GM10248 (cell line): ENCODE results near the gene DOLPP1.

Source experiments
- CTCF ChIA-PET: fragments of 300-600 bp; sonication (Branson Sonifier 250); formaldehyde crosslinking; extraction: SDS; loops from one replicate; lab custom pipeline; 2021; ENCODE audit warnings: antibody characterized with exemption; lab: Yijun Ruan, JAX
- POLR2A ChIA-PET: fragments of 350-650 bp; sonication (Branson Sonifier 250); formaldehyde crosslinking; extraction: SDS; loops from one replicate; lab custom pipeline; 2020; ENCODE audit warnings: antibody characterized with exemption; lab: Yijun Ruan, JAX
- DNase-seq: peaks from one replicate; pipeline ENCODE4 v3.0.0; 2012; ENCODE audit errors: extremely low spot score
- CTCF ChIP-seq: IDR thresholded peaks from 2 replicates; pipeline ENCODE4 v1.5.1; 2012; ENCODE audit warnings: mild to moderate bottlenecking, low read depth; ENCODE audit errors: extremely low read depth, missing control alignments, control extremely low read depth

DOLPP1 gene

GRCh38 chr9:129103595-129103965, 22.7 kb downstream of the DOLPP1 start:
- no peak for TF ChIP-seq CTCF
- ChIA-PET CTCF (interaction anchor here (0.9 to 1.3 kb wide), 4 partner anchors 21 to 39 kb away, joined by 3 to 5 read pairs (median 4); partner anchors contain the start of gene DOLPP1), POLR2A (no interaction called here)
- DNase-seq, result no peak

GRCh38 chr9:129104051-129104450, 23.1 kb downstream of the DOLPP1 start:
- POLR2A ChIA-PET, result no interaction called here
- CTCF ChIA-PET, result interaction anchor here (0.9 to 1.3 kb wide), 3 partner anchors 21 to 39 kb away, joined by 3 to 5 read pairs (median 4); partner anchors contain the start of gene DOLPP1
- no peak for TF ChIP-seq CTCF
- no peak for DNase-seq

- TF ChIP-seq CTCF, result no peak
- ChIA-PET POLR2A (no interaction called here), CTCF (interaction anchor here (0.8 to 2.0 kb wide), 4 partner anchors 9 to 25 kb away, joined by 3 to 5 read pairs (median 4); no protein-coding TSS in a partner anchor)
- DNase-seq, result no peak
Observed at GRCh38 chr9:129105857-129106694, 25.2 kb downstream of the DOLPP1 start.

- no peak for TF ChIP-seq CTCF
- CTCF ChIA-PET, result no interaction called here
- DNase-seq, result no peak
- POLR2A ChIA-PET, result no interaction called here
Observed at GRCh38 chr9:129107651-129108050, 26.7 kb downstream of the DOLPP1 start.

- ChIA-PET POLR2A (no interaction called here), CTCF (no interaction called here)
- no peak for DNase-seq
- TF ChIP-seq CTCF, result no peak
Observed at GRCh38 chr9:129108083-129108804, 27.3 kb downstream of the DOLPP1 start.

GRCh38 chr9:129108805-129109536, 28.1 kb downstream of the DOLPP1 start:
- CTCF ChIA-PET, result interaction anchor here (0.6 kb wide), 1 partner anchor 23 kb away, joined by 3 read pairs; no protein-coding TSS in a partner anchor
- POLR2A ChIA-PET, result no interaction called here
- TF ChIP-seq CTCF, result no peak
- no peak for DNase-seq
